ENCODE data around the gene NPR3.

The NPR3 gene

GRCh38 chr5:32713361-32713769 lies 2.2 kb downstream of the NPR3 start:
- peaks cover 3% of the 10 kb centered on the region; the same call in 1 of the 2 replicates for H3K9me3 ChIP-seq (ENCODE audit: insufficient read depth, low read depth, low read length)
- peaks cover 11% of the 10 kb centered on the region; the same call in 1 of the 2 replicates for H3K4me1 ChIP-seq (ENCODE audit: insufficient read depth, low read length)
- no peak overlapping the region for H3K27ac ChIP-seq (ENCODE audit: low read length)
- peak overlapping the region; percentile 58 for H3K4me3 ChIP-seq (ENCODE audit: low read length)
- no peaks in the 10 kb centered on the region for H3K36me3 ChIP-seq (ENCODE audit: insufficient read depth, low read depth, low read length)
- peaks cover 81% of the 10 kb centered on the region for H3K27me3 ChIP-seq (ENCODE audit: insufficient read depth, low read length)
- H3K9ac ChIP-seq (ENCODE audit: low read depth, low read length) = no peak overlapping the region

- peak overlapping the region; percentile 58 for H3K4me3 ChIP-seq (ENCODE audit: low read length)
Observed at GRCh38 chr5:32713770-32714381, 2.8 kb downstream of the NPR3 start.

GRCh38 chr5:32714836-32715235 lies 3.7 kb downstream of the NPR3 start:
- Histone ChIP-seq H3K9ac (ENCODE audit: low read depth, low read length) (no peak overlapping the region), H3K4me3 (ENCODE audit: low read length) (no peak overlapping the region), H3K36me3 (ENCODE audit: insufficient read depth, low read depth, low read length) (no peaks in the 10 kb centered on the region), H3K9me3 (ENCODE audit: insufficient read depth, low read depth, low read length) (peaks cover 3% of the 10 kb centered on the region; the same call in 1 of the 2 replicates), H3K27me3 (ENCODE audit: insufficient read depth, low read length) (peaks cover 66% of the 10 kb centered on the region), H3K4me1 (ENCODE audit: insufficient read depth, low read length) (peaks cover 3% of the 10 kb centered on the region; the same call in 1 of the 2 replicates), H3K27ac (ENCODE audit: low read length) (no peak overlapping the region)

More at GRCh38 chr5:32713770-32714381, 2.8 kb downstream of the NPR3 start:
- no peak overlapping the region for H3K9ac ChIP-seq (ENCODE audit: low read depth, low read length)
- H3K9me3 ChIP-seq (ENCODE audit: insufficient read depth, low read depth, low read length) = peaks cover 3% of the 10 kb centered on the region; the same call in 1 of the 2 replicates
- no peaks in the 10 kb centered on the region for H3K36me3 ChIP-seq (ENCODE audit: insufficient read depth, low read depth, low read length)
- H3K4me1 ChIP-seq (ENCODE audit: insufficient read depth, low read length) = peaks cover 8% of the 10 kb centered on the region; the same call in 1 of the 2 replicates
- peaks cover 76% of the 10 kb centered on the region for H3K27me3 ChIP-seq (ENCODE audit: insufficient read depth, low read length)
- no peak overlapping the region for H3K27ac ChIP-seq (ENCODE audit: low read length)

GRCh38 chr5:32720300-32720699 lies 9.2 kb downstream of the NPR3 start:
- Histone ChIP-seq H3K4me3 (ENCODE audit: low read length) (no peak overlapping the region), H3K4me1 (ENCODE audit: insufficient read depth, low read length) (no peaks in the 10 kb centered on the region), H3K27ac (ENCODE audit: low read length) (no peak overlapping the region), H3K9ac (ENCODE audit: low read depth, low read length) (no peak overlapping the region), H3K36me3 (ENCODE audit: insufficient read depth, low read depth, low read length) (no peaks in the 10 kb centered on the region), H3K9me3 (ENCODE audit: insufficient read depth, low read depth, low read length) (no peaks in the 10 kb centered on the region), H3K27me3 (ENCODE audit: insufficient read depth, low read length) (peaks cover 12% of the 10 kb centered on the region)

GRCh38 chr5:32721626-32722025 lies 10.5 kb downstream of the NPR3 start:
- no peak overlapping the region for H3K27ac ChIP-seq (ENCODE audit: low read length)
- H3K9ac ChIP-seq (ENCODE audit: low read depth, low read length) = no peak overlapping the region
- H3K4me3 ChIP-seq (ENCODE audit: low read length) = no peak overlapping the region
- no peaks in the 10 kb centered on the region for H3K4me1 ChIP-seq (ENCODE audit: insufficient read depth, low read length)
- no peaks in the 10 kb centered on the region for H3K27me3 ChIP-seq (ENCODE audit: insufficient read depth, low read length)
- H3K9me3 ChIP-seq (ENCODE audit: insufficient read depth, low read depth, low read length) = no peaks in the 10 kb centered on the region
- H3K36me3 ChIP-seq (ENCODE audit: insufficient read depth, low read depth, low read length) = no peaks in the 10 kb centered on the region

GRCh38 chr5:32722957-32723356 lies 11.8 kb downstream of the NPR3 start:
- Histone ChIP-seq H3K27ac (ENCODE audit: low read length) (no peak overlapping the region), H3K4me1 (ENCODE audit: insufficient read depth, low read length) (no peaks in the 10 kb centered on the region), H3K36me3 (ENCODE audit: insufficient read depth, low read depth, low read length) (no peaks in the 10 kb centered on the region), H3K4me3 (ENCODE audit: low read length) (no peak overlapping the region), H3K9me3 (ENCODE audit: insufficient read depth, low read depth, low read length) (peaks cover 3% of the 10 kb centered on the region; the same call in 1 of the 2 replicates), H3K9ac (ENCODE audit: low read depth, low read length) (no peak overlapping the region), H3K27me3 (ENCODE audit: insufficient read depth, low read length) (no peaks in the 10 kb centered on the region)

GRCh38 chr5:32724526-32724925 lies 13.4 kb downstream of the NPR3 start:
- H3K9ac ChIP-seq (ENCODE audit: low read depth, low read length) = no peak overlapping the region
- no peak overlapping the region for H3K27ac ChIP-seq (ENCODE audit: low read length)
- no peaks in the 10 kb centered on the region for H3K4me1 ChIP-seq (ENCODE audit: insufficient read depth, low read length)
- no peak overlapping the region for H3K4me3 ChIP-seq (ENCODE audit: low read length)
- H3K36me3 ChIP-seq (ENCODE audit: insufficient read depth, low read depth, low read length) = no peaks in the 10 kb centered on the region
- no peaks in the 10 kb centered on the region for H3K27me3 ChIP-seq (ENCODE audit: insufficient read depth, low read length)
- H3K9me3 ChIP-seq (ENCODE audit: insufficient read depth, low read depth, low read length) = peaks cover 3% of the 10 kb centered on the region; the same call in 1 of the 2 replicates

GRCh38 chr5:32726086-32726557 lies 15.0 kb downstream of the NPR3 start:
- no peak overlapping the region for H3K4me3 ChIP-seq (ENCODE audit: low read length)

GRCh38 chr5:32729651-32730050 lies 18.5 kb downstream of the NPR3 start:
- Histone ChIP-seq H3K36me3 (ENCODE audit: insufficient read depth, low read depth, low read length) (no peaks in the 10 kb centered on the region), H3K27me3 (ENCODE audit: insufficient read depth, low read length) (no peaks in the 10 kb centered on the region), H3K9me3 (ENCODE audit: insufficient read depth, low read depth, low read length) (peaks cover 3% of the 10 kb centered on the region; the same call in 1 of the 2 replicates), H3K4me1 (ENCODE audit: insufficient read depth, low read length) (no peaks in the 10 kb centered on the region), H3K9ac (ENCODE audit: low read depth, low read length) (no peak overlapping the region), H3K4me3 (ENCODE audit: low read length) (no peak overlapping the region), H3K27ac (ENCODE audit: low read length) (no peak overlapping the region)

More at GRCh38 chr5:32726086-32726557, 15.0 kb downstream of the NPR3 start:
- Histone ChIP-seq H3K36me3 (ENCODE audit: insufficient read depth, low read depth, low read length) (no peaks in the 10 kb centered on the region), H3K4me1 (ENCODE audit: insufficient read depth, low read length) (no peaks in the 10 kb centered on the region), H3K9me3 (ENCODE audit: insufficient read depth, low read depth, low read length) (peaks cover 3% of the 10 kb centered on the region; the same call in 1 of the 2 replicates), H3K27ac (ENCODE audit: low read length) (no peak overlapping the region), H3K27me3 (ENCODE audit: insufficient read depth, low read length) (no peaks in the 10 kb centered on the region), H3K9ac (ENCODE audit: low read depth, low read length) (no peak overlapping the region)

- Histone ChIP-seq H3K9ac (ENCODE audit: low read depth, low read length) (no peak overlapping the region), H3K9me3 (ENCODE audit: insufficient read depth, low read depth, low read length) (no peaks in the 10 kb centered on the region), H3K27ac (ENCODE audit: low read length) (no peak overlapping the region), H3K4me1 (ENCODE audit: insufficient read depth, low read length) (no peaks in the 10 kb centered on the region), H3K36me3 (ENCODE audit: insufficient read depth, low read depth, low read length) (no peaks in the 10 kb centered on the region), H3K4me3 (ENCODE audit: low read length) (no peak overlapping the region), H3K27me3 (ENCODE audit: insufficient read depth, low read length) (no peaks in the 10 kb centered on the region)
Observed at GRCh38 chr5:32733590-32734340, 22.6 kb downstream of the NPR3 start.

- no peak overlapping the region for H3K4me3 ChIP-seq (ENCODE audit: low read length)
- no peaks in the 10 kb centered on the region for H3K27me3 ChIP-seq (ENCODE audit: insufficient read depth, low read length)
- H3K4me1 ChIP-seq (ENCODE audit: insufficient read depth, low read length) = no peaks in the 10 kb centered on the region
- H3K27ac ChIP-seq (ENCODE audit: low read length) = no peak overlapping the region
- no peaks in the 10 kb centered on the region for H3K36me3 ChIP-seq (ENCODE audit: insufficient read depth, low read depth, low read length)
- H3K9me3 ChIP-seq (ENCODE audit: insufficient read depth, low read depth, low read length) = no peaks in the 10 kb centered on the region
- H3K9ac ChIP-seq (ENCODE audit: low read depth, low read length) = no peak overlapping the region
Observed at GRCh38 chr5:32734827-32735378, 23.8 kb downstream of the NPR3 start.

All from iPS-20b (cell line).